Measurements from ENCODE around the gene STIP1.

STIP1 gene

GRCh38 chr11:64163951-64164350 lies 22.0 kb upstream of the STIP1 start:
- Histone ChIP-seq H3K36me3 (ENCODE audit: control insufficient read depth, insufficient read depth, low read length, severe bottlenecking) (no peaks in the 10 kb centered on the region), H3K4me1 (ENCODE audit: control insufficient read depth, insufficient read depth, low read length) (peaks cover 12% of the 10 kb centered on the region), H3K4me3 (ENCODE audit: low read length) (no peak overlapping the region), H3K27me3 (replicated peaks; ENCODE audit: control insufficient read depth, insufficient read depth, low read length) (no peaks in the 10 kb centered on the region), H3K9me3 (ENCODE audit: control insufficient read depth, low read length) (no peaks in the 10 kb centered on the region), H3K9ac (ENCODE audit: low read length) (no peak overlapping the region)
- no peak for DNase-seq (ENCODE audit: low read depth)

GRCh38 chr11:64164392-64165312 lies 21.3 kb upstream of the STIP1 start:
- Histone ChIP-seq H3K27me3 (replicated peaks; ENCODE audit: control insufficient read depth, insufficient read depth, low read length) (no peaks in the 10 kb centered on the region), H3K4me1 (ENCODE audit: control insufficient read depth, insufficient read depth, low read length) (peaks cover 12% of the 10 kb centered on the region), H3K9me3 (ENCODE audit: control insufficient read depth, low read length) (no peaks in the 10 kb centered on the region), H3K4me3 (ENCODE audit: low read length) (peak overlapping the region; percentile 84), H3K36me3 (ENCODE audit: control insufficient read depth, insufficient read depth, low read length, severe bottlenecking) (no peaks in the 10 kb centered on the region), H3K9ac (ENCODE audit: low read length) (peak overlapping the region; percentile 56)
- DNase-seq (ENCODE audit: low read depth) = no peak

DNA sequence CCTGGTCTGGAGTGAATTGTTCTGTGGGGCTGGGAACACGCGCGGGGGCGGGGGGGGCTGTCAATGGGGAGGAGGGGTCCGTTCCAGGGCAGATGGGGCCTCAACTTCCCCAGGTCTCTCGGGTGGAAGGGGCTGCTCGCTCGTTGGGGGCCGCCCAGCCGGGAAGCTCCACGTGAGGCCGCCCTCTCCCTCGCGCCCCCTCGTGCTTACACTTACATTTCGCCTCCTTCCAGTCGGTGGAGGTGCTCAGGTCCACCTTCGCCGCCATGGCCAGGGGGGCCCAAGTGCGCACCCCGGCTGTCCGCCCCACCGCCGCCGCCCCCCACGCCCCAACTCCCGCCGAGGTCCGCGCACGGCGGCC lies 20.5 kb upstream of the STIP1 start:
- DNase-seq (ENCODE audit: low read depth) = peak; percentile 37
- Histone ChIP-seq H3K27me3 (replicated peaks; ENCODE audit: control insufficient read depth, insufficient read depth, low read length) (no peaks in the 10 kb centered on the region), H3K4me3 (ENCODE audit: low read length) (peak overlapping the region; percentile 84), H3K9ac (ENCODE audit: low read length) (peak overlapping the region; percentile 85), H3K9me3 (ENCODE audit: control insufficient read depth, low read length) (no peaks in the 10 kb centered on the region), H3K36me3 (ENCODE audit: control insufficient read depth, insufficient read depth, low read length, severe bottlenecking) (no peaks in the 10 kb centered on the region), H3K4me1 (ENCODE audit: control insufficient read depth, insufficient read depth, low read length) (peaks cover 12% of the 10 kb centered on the region)

GRCh38 chr11:64165842-64166635 lies 19.9 kb upstream of the STIP1 start, which contains the start of gene MACROD1:
TSS of gene MACROD1 (minus strand) at chr11:64166113. CDS start at chr11:64165994, 119 bp downstream.
- Histone ChIP-seq H3K27me3 (replicated peaks; ENCODE audit: control insufficient read depth, insufficient read depth, low read length) (no peaks in the 10 kb centered on the region), H3K36me3 (ENCODE audit: control insufficient read depth, insufficient read depth, low read length, severe bottlenecking) (no peaks in the 10 kb centered on the region)
- peak; percentile 95 for DNase-seq (ENCODE audit: low read depth)

GRCh38 chr11:64170419-64170818 lies 15.6 kb upstream of the STIP1 start:
- Histone ChIP-seq H3K9me3 (ENCODE audit: control insufficient read depth, low read length) (peaks cover 8% of the 10 kb centered on the region), H3K4me1 (ENCODE audit: control insufficient read depth, insufficient read depth, low read length) (peaks cover 3% of the 10 kb centered on the region), H3K36me3 (ENCODE audit: control insufficient read depth, insufficient read depth, low read length, severe bottlenecking) (no peaks in the 10 kb centered on the region), H3K27me3 (replicated peaks; ENCODE audit: control insufficient read depth, insufficient read depth, low read length) (no peaks in the 10 kb centered on the region), H3K9ac (ENCODE audit: low read length) (no peak overlapping the region), H3K4me3 (ENCODE audit: low read length) (no peak overlapping the region)
- DNase-seq (ENCODE audit: low read depth) = no peak

More at GRCh38 chr11:64165842-64166635, 19.9 kb upstream of the STIP1 start, which contains the start of gene MACROD1:
- peak within 1 kb of the TSS; percentile 85 for H3K9ac ChIP-seq (ENCODE audit: low read length)
- H3K9me3 ChIP-seq (ENCODE audit: control insufficient read depth, low read length) = no peaks in the 10 kb centered on the region
- H3K4me1 ChIP-seq (ENCODE audit: control insufficient read depth, insufficient read depth, low read length) = peaks cover 12% of the 10 kb centered on the region
- H3K4me3 ChIP-seq (ENCODE audit: low read length) = peak within 1 kb of the TSS; percentile 84

DNA sequence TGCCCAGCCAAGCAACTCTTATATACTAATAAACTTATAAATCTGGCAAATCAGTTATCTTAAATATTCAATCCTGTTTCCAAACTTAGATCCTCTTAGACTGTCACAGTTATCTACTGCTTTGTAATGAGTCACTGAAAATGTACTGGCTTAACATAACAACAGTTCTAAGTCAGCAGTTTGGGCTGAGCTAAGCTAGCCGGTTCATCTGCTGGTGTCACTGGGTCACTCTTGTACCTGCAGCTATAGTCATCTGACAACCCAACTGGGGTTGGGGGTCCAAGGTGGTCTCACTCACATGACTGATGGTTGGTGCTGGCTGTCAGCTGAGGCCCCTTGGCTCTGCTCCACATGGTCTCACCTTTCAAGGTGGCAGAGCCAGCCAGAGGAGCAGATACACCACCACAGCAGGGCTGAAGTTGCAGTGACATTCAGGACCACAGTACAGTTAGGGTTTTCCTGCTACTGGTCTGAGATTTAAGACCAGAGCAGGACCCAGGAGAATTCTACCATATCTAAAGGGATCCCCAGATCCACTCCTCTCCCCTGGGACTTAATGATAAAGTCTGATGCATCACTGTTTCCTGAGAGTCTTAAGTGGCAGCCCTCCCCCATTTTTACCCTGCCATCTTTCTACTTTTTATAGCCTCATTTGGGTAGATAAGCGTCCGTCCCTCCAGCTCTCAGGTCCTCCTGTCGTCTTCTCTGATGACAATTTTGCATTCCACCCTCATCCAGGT lies 12.2 kb upstream of the STIP1 start:
- no peaks in the 10 kb centered on the region for H3K4me1 ChIP-seq (ENCODE audit: control insufficient read depth, insufficient read depth, low read length)
- H3K27me3 ChIP-seq (replicated peaks; ENCODE audit: control insufficient read depth, insufficient read depth, low read length) = no peaks in the 10 kb centered on the region
- H3K9ac ChIP-seq (ENCODE audit: low read length) = no peak overlapping the region
- H3K4me3 ChIP-seq (ENCODE audit: low read length) = no peak overlapping the region
- DNase-seq (ENCODE audit: low read depth) = no peak
- peaks cover 8% of the 10 kb centered on the region for H3K9me3 ChIP-seq (ENCODE audit: control insufficient read depth, low read length)
- H3K36me3 ChIP-seq (ENCODE audit: control insufficient read depth, insufficient read depth, low read length, severe bottlenecking) = no peaks in the 10 kb centered on the region

DNA sequence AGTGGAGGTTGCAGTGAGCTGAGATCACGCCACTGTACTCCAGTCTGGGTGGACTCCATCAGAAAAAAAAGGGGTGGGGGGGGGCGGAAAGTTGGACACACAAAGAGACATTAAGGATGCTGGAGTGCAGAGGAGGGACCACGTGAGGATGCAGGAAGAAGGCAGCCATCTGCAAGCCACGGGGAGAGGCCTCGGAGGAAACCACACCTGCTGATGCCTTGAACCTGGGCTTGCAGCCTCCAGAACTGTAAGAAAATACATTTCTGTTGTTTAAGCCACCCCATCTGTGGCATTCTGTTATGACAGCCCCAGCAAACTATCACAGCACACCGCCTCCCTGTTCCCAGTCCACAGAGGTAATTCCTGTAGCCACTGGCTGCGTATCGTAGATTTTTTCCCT lies 9.2 kb upstream of the STIP1 start:
- H3K4me3 ChIP-seq (ENCODE audit: low read length) = no peak overlapping the region
- no peaks in the 10 kb centered on the region for H3K27me3 ChIP-seq (replicated peaks; ENCODE audit: control insufficient read depth, insufficient read depth, low read length)
- H3K9ac ChIP-seq (ENCODE audit: low read length) = no peak overlapping the region
- no peak for DNase-seq (ENCODE audit: low read depth)
- H3K4me1 ChIP-seq (ENCODE audit: control insufficient read depth, insufficient read depth, low read length) = peaks cover 14% of the 10 kb centered on the region
- peaks cover 8% of the 10 kb centered on the region for H3K9me3 ChIP-seq (ENCODE audit: control insufficient read depth, low read length)
- no peaks in the 10 kb centered on the region for H3K36me3 ChIP-seq (ENCODE audit: control insufficient read depth, insufficient read depth, low read length, severe bottlenecking)

DNA sequence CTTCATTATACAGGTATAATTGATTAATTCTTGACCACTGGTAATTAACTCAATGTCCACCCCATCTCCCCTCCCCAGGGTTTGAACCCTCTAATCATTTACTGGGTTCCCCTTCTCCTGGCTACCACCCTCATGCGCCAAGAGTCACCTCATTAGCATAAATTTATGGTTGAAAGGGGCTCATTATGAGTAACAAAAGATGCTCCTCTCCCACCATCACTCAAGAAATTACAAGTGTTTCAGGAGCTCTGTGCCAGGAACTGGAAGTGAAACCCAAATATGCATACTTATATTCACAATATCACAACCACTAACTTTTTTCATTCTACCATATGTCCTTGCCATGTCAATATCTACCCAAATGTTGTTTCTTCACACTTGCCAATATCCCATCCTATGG lies 7.8 kb upstream of the STIP1 start:
- no peak overlapping the region for H3K9ac ChIP-seq (ENCODE audit: low read length)
- no peak for DNase-seq (ENCODE audit: low read depth)
- peaks cover 8% of the 10 kb centered on the region for H3K9me3 ChIP-seq (ENCODE audit: control insufficient read depth, low read length)
- no peaks in the 10 kb centered on the region for H3K36me3 ChIP-seq (ENCODE audit: control insufficient read depth, insufficient read depth, low read length, severe bottlenecking)
- H3K4me1 ChIP-seq (ENCODE audit: control insufficient read depth, insufficient read depth, low read length) = peaks cover 22% of the 10 kb centered on the region
- no peak overlapping the region for H3K4me3 ChIP-seq (ENCODE audit: low read length)
- H3K27me3 ChIP-seq (replicated peaks; ENCODE audit: control insufficient read depth, insufficient read depth, low read length) = no peaks in the 10 kb centered on the region

GRCh38 chr11:64178951-64179639 lies 6.9 kb upstream of the STIP1 start:
- H3K27me3 ChIP-seq (replicated peaks; ENCODE audit: control insufficient read depth, insufficient read depth, low read length) = no peaks in the 10 kb centered on the region
- no peak for DNase-seq (ENCODE audit: low read depth)
- H3K4me1 ChIP-seq (ENCODE audit: control insufficient read depth, insufficient read depth, low read length) = peaks cover 29% of the 10 kb centered on the region
- H3K4me3 ChIP-seq (ENCODE audit: low read length) = no peak overlapping the region
- no peak overlapping the region for H3K9ac ChIP-seq (ENCODE audit: low read length)
- H3K9me3 ChIP-seq (ENCODE audit: control insufficient read depth, low read length) = peaks cover 1% of the 10 kb centered on the region
- H3K36me3 ChIP-seq (ENCODE audit: control insufficient read depth, insufficient read depth, low read length, severe bottlenecking) = no peaks in the 10 kb centered on the region

DNA sequence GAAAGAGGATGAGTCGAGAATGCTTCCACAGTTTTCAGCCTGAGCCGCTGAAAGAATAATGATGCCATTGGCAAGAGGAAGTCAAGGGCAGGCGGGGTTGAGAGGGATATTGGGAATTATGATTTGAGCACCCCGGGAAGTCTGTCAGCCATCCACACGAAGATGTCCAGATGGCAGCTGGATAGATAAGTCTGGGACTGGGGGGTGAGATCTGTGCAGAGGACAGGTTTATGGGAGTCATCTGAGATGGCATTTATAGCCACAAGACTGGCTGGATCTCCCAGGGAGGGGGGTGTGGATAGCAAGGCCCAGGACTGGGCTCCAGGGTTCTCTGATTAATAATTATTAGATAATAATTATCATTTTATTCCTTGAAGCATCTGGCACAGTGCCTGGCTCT lies 5.1 kb upstream of the STIP1 start:
- peak overlapping the region; percentile 80 for H3K9ac ChIP-seq (ENCODE audit: low read length)
- H3K4me3 ChIP-seq (ENCODE audit: low read length) = peak overlapping the region; percentile 42
- no peaks in the 10 kb centered on the region for H3K36me3 ChIP-seq (ENCODE audit: control insufficient read depth, insufficient read depth, low read length, severe bottlenecking)
- H3K27me3 ChIP-seq (replicated peaks; ENCODE audit: control insufficient read depth, insufficient read depth, low read length) = no peaks in the 10 kb centered on the region
- no peaks in the 10 kb centered on the region for H3K9me3 ChIP-seq (ENCODE audit: control insufficient read depth, low read length)
- no peak for DNase-seq (ENCODE audit: low read depth)
- H3K4me1 ChIP-seq (ENCODE audit: control insufficient read depth, insufficient read depth, low read length) = peaks cover 36% of the 10 kb centered on the region
